Panc1 (cell line): ENCODE measurements around the gene ANKMY1. TPM values are rescaled to one million over a fixed set of nuclear protein-coding genes. Genes with fewer than 3 reads are reported as not detected.

Source experiments
- ATAC-seq: fragments of 200-7000 bp; cut with Tn5 transposase; 2 replicates; pipeline ENCODE4 v1.9.1; 2020; ENCODE audit warnings: mild to moderate bottlenecking, moderate library complexity
- BruUV-seq: library from RNA; stranded (reverse); fragments of 400-500 nt; replicated peaks from 2 replicates; lab custom pipeline; 2021; lab: Mats Ljungman, UMichigan
- CTCF ChIA-PET: fragments of 300-600 bp; sonication (Branson Sonifier 250); formaldehyde crosslinking; loops from one replicate; lab custom pipeline; 2022; ENCODE audit warnings: antibody characterized with exemption; lab: Charles Lee
- POLR2A ChIA-PET: fragments of 300-600 bp; sonication (Branson Sonifier 250); formaldehyde crosslinking; loops from one replicate; lab custom pipeline; 2022; ENCODE audit warnings: antibody characterized with exemption; lab: Charles Lee
- DNase-seq: peaks from one replicate; pipeline ENCODE4 v3.0.0-alpha.2; 2010; ENCODE audit warnings: low read depth, low spot score
- H3K27ac ChIP-seq: 2 replicates; pipeline ENCODE4 v1.5.1; 2011; ENCODE audit warnings: mild to moderate bottlenecking, low read length, inconsistent platforms
- H3K27me3 ChIP-seq: fragments of 200-500 bp; sonication (Bioruptor generic); 2 replicates; pipeline ENCODE4 v1.6.0; 2014; ENCODE audit warnings: low read length, inconsistent platforms; ENCODE audit not compliant: control insufficient read depth, insufficient read depth
- H3K36me3 ChIP-seq: fragments of 200-500 bp; sonication (Bioruptor generic); 2 replicates; pipeline ENCODE4 v1.5.1; 2014; ENCODE audit warnings: inconsistent platforms, mild to moderate bottlenecking, low read length, moderate library complexity; ENCODE audit not compliant: control insufficient read depth, insufficient read depth
- H3K4me1 ChIP-seq: 2 replicates; pipeline ENCODE4 v1.5.1; 2011; ENCODE audit warnings: inconsistent platforms, mild to moderate bottlenecking, low read length, moderate library complexity; ENCODE audit not compliant: control insufficient read depth, insufficient read depth
- H3K4me3 ChIP-seq, 2 experiments: 2 replicates each; pipeline ENCODE4 v1.5.1; 2011 to 2012; ENCODE audit warnings: low read depth in 2 of 2, low read length in 2 of 2, mild to moderate bottlenecking in 2 of 2, inconsistent platforms in 1 of 2, moderate library complexity in 1 of 2
- H3K9me3 ChIP-seq: fragments of 200-500 bp; sonication (Bioruptor generic); 2 replicates; pipeline ENCODE4 v1.5.1; 2014; ENCODE audit warnings: low read depth, mild to moderate bottlenecking, inconsistent platforms, low read length, moderate library complexity; ENCODE audit not compliant: control insufficient read depth, insufficient read depth
- POLR2AphosphoS5 ChIP-seq: IDR thresholded peaks from 2 replicates; pipeline ENCODE4 v1.6.1; 2012; ENCODE audit warnings: mild to moderate bottlenecking, low read depth, low read length, moderate library complexity
- SIN3A ChIP-seq: IDR thresholded peaks from 2 replicates; pipeline ENCODE4 v1.6.1; 2012; ENCODE audit warnings: low read depth, mild to moderate bottlenecking, low read length, moderate library complexity, borderline replicate concordance; ENCODE audit not compliant: insufficient read depth
- TCF7L2 ChIP-seq: IDR thresholded peaks from 2 replicates; pipeline ENCODE4 v1.6.1; 2011; ENCODE audit warnings: mild to moderate bottlenecking, low read depth, low read length, inconsistent platforms
- in situ Hi-C: cut with HindIII; loops from 2 replicates; pipeline ENCODE4 v1.10.0; 2016; ENCODE audit warnings: low sequenced_read_pairs, low pct_unique_long_range_greater_than_20kb
- intact Hi-C: fragments of 100-400 bp; cut with micrococcal nuclease; formaldehyde crosslinking; loops from one replicate; pipeline ENCODE4 v1.10.0; 2022; ENCODE audit not compliant: unreplicated experiment
- total RNA-seq: library from RNA; stranded (reverse); gene quantifications from one replicate; pipeline ENCODE4 v1.2.1, GENCODE V29; 2021; ENCODE audit not compliant: unreplicated experiment
- TF ChIP-seq, protein P1 (sequence below), 2 experiments: IDR thresholded peaks; 2 replicates each; pipeline ENCODE4 v1.6.1; 2011 to 2012; ENCODE audit warnings: low read depth in 2 of 2, control low read depth in 1 of 2, low read length in 1 of 2, mild to moderate bottlenecking in 1 of 2, moderate library complexity in 1 of 2; ENCODE audit not compliant: insufficient read depth in 1 of 2
- TF ChIP-seq, protein P2 (sequence below): fragments of 450-650 bp; IDR thresholded peaks from 2 replicates; pipeline ENCODE4 v1.5.1; 2017; ENCODE audit warnings: mild to moderate bottlenecking

Gene ANKMY1
- total RNA-seq, 1 experiment from 2014 or later, result 19.5 TPM

DNA sequence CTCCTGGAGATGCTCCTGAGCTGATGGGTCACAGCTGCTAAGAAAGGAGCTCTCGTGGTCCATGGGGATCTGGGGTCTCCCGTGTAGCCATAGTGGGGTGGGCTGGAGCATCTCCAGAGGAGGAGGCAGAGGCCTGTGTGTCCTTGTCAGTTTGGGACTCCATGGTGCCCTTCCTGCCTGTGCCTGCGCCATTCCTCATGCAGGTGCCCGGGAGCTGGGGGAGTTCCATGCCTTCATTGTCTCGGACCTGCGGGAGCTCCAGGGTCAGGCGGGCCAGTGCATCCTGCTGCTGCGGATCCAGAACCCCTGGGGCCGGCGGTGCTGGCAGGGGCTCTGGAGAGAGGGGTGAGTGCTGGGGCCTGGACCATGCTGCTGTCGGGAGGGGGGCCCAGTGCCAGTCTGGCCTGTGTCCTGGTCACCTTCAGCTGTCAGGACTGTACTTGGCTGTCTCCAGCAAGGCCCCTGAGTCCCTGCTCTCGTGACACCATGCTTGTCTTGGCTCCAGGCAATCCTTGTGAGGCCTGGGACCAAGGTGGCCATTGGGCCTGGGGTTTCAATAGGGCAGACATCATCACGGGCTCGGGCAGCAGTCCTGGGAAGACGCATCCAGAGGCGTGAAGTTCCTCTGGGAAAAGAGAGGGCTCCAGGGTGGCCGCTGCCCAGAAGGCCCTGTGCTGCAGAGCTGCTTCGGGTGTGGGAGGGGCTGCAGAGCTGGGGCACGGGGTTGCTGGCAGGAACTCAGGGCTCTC is 36.1 kb upstream of the ANKMY1 start:
- H3K27ac ChIP-seq, result no peak overlapping the region
- no peak overlapping the region for H3K4me3 ChIP-seq
- ChIA-PET POLR2A (no interaction called here), CTCF (no interaction called here)
- TF ChIP-seq POLR2AphosphoS5 (no peak), TCF7L2 (no peak), SIN3A (no peak)
- TF ChIP-seq, protein P1, sequence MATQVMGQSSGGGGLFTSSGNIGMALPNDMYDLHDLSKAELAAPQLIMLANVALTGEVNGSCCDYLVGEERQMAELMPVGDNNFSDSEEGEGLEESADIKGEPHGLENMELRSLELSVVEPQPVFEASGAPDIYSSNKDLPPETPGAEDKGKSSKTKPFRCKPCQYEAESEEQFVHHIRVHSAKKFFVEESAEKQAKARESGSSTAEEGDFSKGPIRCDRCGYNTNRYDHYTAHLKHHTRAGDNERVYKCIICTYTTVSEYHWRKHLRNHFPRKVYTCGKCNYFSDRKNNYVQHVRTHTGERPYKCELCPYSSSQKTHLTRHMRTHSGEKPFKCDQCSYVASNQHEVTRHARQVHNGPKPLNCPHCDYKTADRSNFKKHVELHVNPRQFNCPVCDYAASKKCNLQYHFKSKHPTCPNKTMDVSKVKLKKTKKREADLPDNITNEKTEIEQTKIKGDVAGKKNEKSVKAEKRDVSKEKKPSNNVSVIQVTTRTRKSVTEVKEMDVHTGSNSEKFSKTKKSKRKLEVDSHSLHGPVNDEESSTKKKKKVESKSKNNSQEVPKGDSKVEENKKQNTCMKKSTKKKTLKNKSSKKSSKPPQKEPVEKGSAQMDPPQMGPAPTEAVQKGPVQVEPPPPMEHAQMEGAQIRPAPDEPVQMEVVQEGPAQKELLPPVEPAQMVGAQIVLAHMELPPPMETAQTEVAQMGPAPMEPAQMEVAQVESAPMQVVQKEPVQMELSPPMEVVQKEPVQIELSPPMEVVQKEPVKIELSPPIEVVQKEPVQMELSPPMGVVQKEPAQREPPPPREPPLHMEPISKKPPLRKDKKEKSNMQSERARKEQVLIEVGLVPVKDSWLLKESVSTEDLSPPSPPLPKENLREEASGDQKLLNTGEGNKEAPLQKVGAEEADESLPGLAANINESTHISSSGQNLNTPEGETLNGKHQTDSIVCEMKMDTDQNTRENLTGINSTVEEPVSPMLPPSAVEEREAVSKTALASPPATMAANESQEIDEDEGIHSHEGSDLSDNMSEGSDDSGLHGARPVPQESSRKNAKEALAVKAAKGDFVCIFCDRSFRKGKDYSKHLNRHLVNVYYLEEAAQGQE (IDR thresholded peaks at IDR 0.05; ENCODE audit: insufficient read depth in 1 of 2, low read depth in 2 of 2, low read length in 1 of 2), result no peak
- TF ChIP-seq, protein P2, sequence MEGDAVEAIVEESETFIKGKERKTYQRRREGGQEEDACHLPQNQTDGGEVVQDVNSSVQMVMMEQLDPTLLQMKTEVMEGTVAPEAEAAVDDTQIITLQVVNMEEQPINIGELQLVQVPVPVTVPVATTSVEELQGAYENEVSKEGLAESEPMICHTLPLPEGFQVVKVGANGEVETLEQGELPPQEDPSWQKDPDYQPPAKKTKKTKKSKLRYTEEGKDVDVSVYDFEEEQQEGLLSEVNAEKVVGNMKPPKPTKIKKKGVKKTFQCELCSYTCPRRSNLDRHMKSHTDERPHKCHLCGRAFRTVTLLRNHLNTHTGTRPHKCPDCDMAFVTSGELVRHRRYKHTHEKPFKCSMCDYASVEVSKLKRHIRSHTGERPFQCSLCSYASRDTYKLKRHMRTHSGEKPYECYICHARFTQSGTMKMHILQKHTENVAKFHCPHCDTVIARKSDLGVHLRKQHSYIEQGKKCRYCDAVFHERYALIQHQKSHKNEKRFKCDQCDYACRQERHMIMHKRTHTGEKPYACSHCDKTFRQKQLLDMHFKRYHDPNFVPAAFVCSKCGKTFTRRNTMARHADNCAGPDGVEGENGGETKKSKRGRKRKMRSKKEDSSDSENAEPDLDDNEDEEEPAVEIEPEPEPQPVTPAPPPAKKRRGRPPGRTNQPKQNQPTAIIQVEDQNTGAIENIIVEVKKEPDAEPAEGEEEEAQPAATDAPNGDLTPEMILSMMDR, result no peak
- no peaks in the 10 kb centered on the region for H3K9me3 ChIP-seq
- no peaks in the 10 kb centered on the region for H3K36me3 ChIP-seq
- ATAC-seq, result no peak
- intact Hi-C loops, result no loop called here
- H3K27me3 ChIP-seq, result no peaks in the 10 kb centered on the region
- in situ Hi-C loops, result no loop called here
- no TSS peak for BruUV-seq
- DNase-seq, result no peak
- 0 out of 2 replicates have a peak, but pooled peaks cover 1% of the 10 kb centered on the region for H3K4me1 ChIP-seq

DNA sequence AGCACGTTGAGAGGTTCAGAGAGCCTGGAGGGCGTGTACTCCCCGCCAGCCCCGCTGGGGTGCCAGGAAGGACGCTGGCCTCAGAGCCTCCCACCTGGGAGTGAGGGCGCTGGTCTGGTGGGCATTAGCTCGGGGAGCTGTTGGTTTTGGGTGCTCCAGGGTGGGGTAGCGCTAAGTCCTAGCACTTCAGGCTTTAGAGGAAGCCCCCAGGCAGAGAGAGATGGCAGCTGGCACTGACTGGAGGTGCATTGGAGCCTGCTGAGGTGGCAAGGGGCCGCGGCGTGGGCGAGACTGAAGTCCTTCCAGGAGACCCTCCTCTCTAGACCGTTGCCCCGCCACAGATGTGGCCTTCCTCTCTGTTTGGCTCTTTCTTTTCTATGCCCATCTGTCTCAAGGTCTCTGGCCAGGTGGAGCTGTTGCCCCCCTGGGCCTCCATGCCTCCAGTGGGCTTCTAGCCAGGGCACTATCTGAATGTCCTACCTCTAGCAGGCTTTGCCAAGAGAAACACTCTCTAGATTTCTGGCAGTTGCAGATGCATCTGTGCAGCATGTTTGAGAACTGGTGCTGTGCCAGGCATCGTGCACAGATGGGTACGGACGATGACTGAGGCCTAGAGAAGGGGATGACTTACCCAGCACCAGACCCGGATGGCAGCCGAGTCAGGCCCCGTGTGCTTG is 35.4 kb upstream of the ANKMY1 start:
- in situ Hi-C loops, result no loop called here
- H3K27ac ChIP-seq, result no peak overlapping the region
- CTCF ChIA-PET, result no interaction called here

More for the DNA sequence above, 35.4 kb upstream of the ANKMY1 start:
- no TSS peak for BruUV-seq
- H3K27me3 ChIP-seq, result no peaks in the 10 kb centered on the region
- H3K9me3 ChIP-seq, result no peaks in the 10 kb centered on the region
- H3K36me3 ChIP-seq, result no peaks in the 10 kb centered on the region
- DNase-seq (no peak), ATAC-seq (no peak)
- peaks cover 6% of the 10 kb centered on the region; the same call in 1 of the 2 replicates for H3K4me1 ChIP-seq
- intact Hi-C loops, result no loop called here
- TF ChIP-seq, protein P2, result no peak
- TF ChIP-seq POLR2AphosphoS5, result no peak
- no peak for TF ChIP-seq SIN3A
- TF ChIP-seq, protein P1 (IDR thresholded peaks at IDR 0.05; ENCODE audit: insufficient read depth in 1 of 2, low read depth in 2 of 2, low read length in 1 of 2), result no peak
- TF ChIP-seq TCF7L2, result no peak
- H3K4me3 ChIP-seq, result no peak overlapping the region
- POLR2A ChIA-PET, result no interaction called here
